Esophagus muscularis mucosa (tissue), 4 donors: ENCODE data around the gene ERBB4. TPM values are rescaled to one million over a fixed set of nuclear protein-coding genes. Genes with fewer than 3 reads are reported as not detected.

Source experiments
- DNase-seq: peaks from one replicate; pipeline ENCODE4 v3.0.0-alpha.2; 2017; ENCODE audit errors: extremely low spot score
- H3K27ac ChIP-seq, 4 donors: fragments of 200-600 bp; sonication (generic); replicated peaks in 1 of 4; 1 replicate in 3 of 4; 2 replicates in 1 of 4; pipeline ENCODE4 v1.5.1; 2016 to 2019; ENCODE audit warnings: mild to moderate bottlenecking in 1 of 4
- H3K27me3 ChIP-seq, 4 donors: fragments of 200-600 bp; sonication (generic); one replicate each; pipeline versions ENCODE4 v1.5.1 to v1.6.0; 2016 to 2019
- H3K36me3 ChIP-seq, 4 donors: fragments of 200-600 bp; sonication (generic); one replicate each; pipeline ENCODE4 v1.5.1; 2016 to 2019
- H3K4me1 ChIP-seq, 4 donors: fragments of 200-600 bp; sonication (generic); one replicate each; pipeline ENCODE4 v1.5.1; 2016 to 2019
- H3K4me3 ChIP-seq, 4 donors: fragments of 200-600 bp; sonication (generic); 1 replicate in 2 of 4; 2 replicates in 2 of 4; pipeline ENCODE4 v1.5.1; 2016 to 2019; ENCODE audit warnings: mild to moderate bottlenecking in 4 of 4, moderate library complexity in 1 of 4
- H3K9me3 ChIP-seq, 4 donors: fragments of 200-600 bp; sonication (generic); 1 replicate in 3 of 4; 2 replicates in 1 of 4; pipeline ENCODE4 v1.5.1; 2016 to 2019
- EP300 ChIP-seq: sonication (generic); formaldehyde crosslinking; IDR thresholded peaks from one replicate; pipeline ENCODE4 v1.6.1; 2017; ENCODE audit warnings: antibody characterized with exemption
- POLR2A ChIP-seq: fragments of 450-650 bp; IDR thresholded peaks from one replicate; pipeline ENCODE4 v1.6.1; 2017; ENCODE audit warnings: antibody characterized with exemption, moderate library complexity, mild to moderate bottlenecking, low read depth
- POLR2AphosphoS5 ChIP-seq, 2 donors: sonication (generic); formaldehyde crosslinking; IDR thresholded peaks; one replicate each; pipeline ENCODE4 v1.6.1; 2017; ENCODE audit warnings: antibody characterized with exemption in 2 of 2
- WGBS: methylation state at CpG from one replicate; pipeline ENCODE4 v1.1.5; 2018; 5-methylcytosine and 5-hydroxymethylcytosine counted together
- intact Hi-C: fragments of 100-400 bp; cut with DNase I; formaldehyde crosslinking; loops from one replicate; pipeline ENCODE4 v1.15.1; 2023
- total RNA-seq, 4 donors: library from RNA; depleted of rRNA; stranded (reverse); fragments of >200 nt; gene quantifications; one replicate each; pipeline versions ENCODE4 v1.1.0 to v1.2.1, GENCODE V29; 2016
- TF ChIP-seq, protein P1 (sequence below), 3 experiments: fragments of 200-600 bp in 2 of 3; fragments of 450-650 bp in 1 of 3; sonication (generic) in 2 of 3; IDR thresholded peaks; one replicate each; pipeline ENCODE4 v1.5.1; 2017 to 2019; ENCODE audit warnings: antibody characterized with exemption in 3 of 3, mild to moderate bottlenecking in 2 of 3, moderate library complexity in 1 of 3

Gene ERBB4
- total RNA-seq, 4 donors from 2014 or later = under 0.01 to 0.19 (median 0.17) TPM

GRCh38 chr2:212076456-212076855 is 462.1 kb downstream of the ERBB4 start:
- H3K27me3 ChIP-seq = no peaks in the 10 kb centered on the region
- H3K4me1 ChIP-seq = no peaks in the 10 kb centered on the region
- intact Hi-C loops = no loop called here
- TF ChIP-seq POLR2A (no peak), POLR2AphosphoS5 (IDR thresholded peaks at IDR 0.05) (no peak), EP300 (no peak)
- TF ChIP-seq, protein P1, sequence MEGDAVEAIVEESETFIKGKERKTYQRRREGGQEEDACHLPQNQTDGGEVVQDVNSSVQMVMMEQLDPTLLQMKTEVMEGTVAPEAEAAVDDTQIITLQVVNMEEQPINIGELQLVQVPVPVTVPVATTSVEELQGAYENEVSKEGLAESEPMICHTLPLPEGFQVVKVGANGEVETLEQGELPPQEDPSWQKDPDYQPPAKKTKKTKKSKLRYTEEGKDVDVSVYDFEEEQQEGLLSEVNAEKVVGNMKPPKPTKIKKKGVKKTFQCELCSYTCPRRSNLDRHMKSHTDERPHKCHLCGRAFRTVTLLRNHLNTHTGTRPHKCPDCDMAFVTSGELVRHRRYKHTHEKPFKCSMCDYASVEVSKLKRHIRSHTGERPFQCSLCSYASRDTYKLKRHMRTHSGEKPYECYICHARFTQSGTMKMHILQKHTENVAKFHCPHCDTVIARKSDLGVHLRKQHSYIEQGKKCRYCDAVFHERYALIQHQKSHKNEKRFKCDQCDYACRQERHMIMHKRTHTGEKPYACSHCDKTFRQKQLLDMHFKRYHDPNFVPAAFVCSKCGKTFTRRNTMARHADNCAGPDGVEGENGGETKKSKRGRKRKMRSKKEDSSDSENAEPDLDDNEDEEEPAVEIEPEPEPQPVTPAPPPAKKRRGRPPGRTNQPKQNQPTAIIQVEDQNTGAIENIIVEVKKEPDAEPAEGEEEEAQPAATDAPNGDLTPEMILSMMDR (IDR thresholded peaks at IDR 0.05) = no peak
- H3K36me3 ChIP-seq = no peaks in the 10 kb centered on the region
- DNase-seq = no peak
- H3K27ac ChIP-seq = no peak overlapping the region
- 21% methylated on average over 4 of the region's 4 CpGs for WGBS
- no peaks in the 10 kb centered on the region for H3K9me3 ChIP-seq
- no peak overlapping the region for H3K4me3 ChIP-seq

DNA sequence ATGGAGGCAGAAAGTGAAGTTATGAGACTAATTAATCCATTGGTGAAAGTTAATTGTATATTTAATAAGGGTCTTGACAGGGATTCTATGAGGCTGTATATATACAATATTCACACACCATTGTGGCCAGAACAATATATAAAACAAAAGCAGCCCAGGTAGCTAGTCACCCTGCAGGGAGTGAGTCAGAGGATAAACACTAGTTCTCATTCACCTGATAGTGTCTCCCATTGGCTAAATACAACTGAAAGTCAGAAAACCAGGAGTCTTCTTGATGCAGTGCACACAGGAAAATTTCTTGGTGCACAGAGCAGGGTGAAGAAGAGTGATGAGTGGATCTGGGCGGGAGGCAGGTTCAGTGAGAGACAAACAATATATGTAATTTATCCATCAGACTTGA is 465.2 kb downstream of the ERBB4 start:
- no peak overlapping the region for H3K27ac ChIP-seq
- H3K27me3 ChIP-seq = no peaks in the 10 kb centered on the region
- no peak overlapping the region for H3K4me3 ChIP-seq
- H3K36me3 ChIP-seq = no peaks in the 10 kb centered on the region
- 70% methylated on average over 1 of the region's 1 CpG for WGBS
- no peak for DNase-seq
- TF ChIP-seq POLR2AphosphoS5 (IDR thresholded peaks at IDR 0.05) (no peak), POLR2A (no peak), EP300 (no peak)
- TF ChIP-seq, protein P1 (IDR thresholded peaks at IDR 0.05) = no peak
- no peaks in the 10 kb centered on the region for H3K9me3 ChIP-seq
- intact Hi-C loops = no loop called here
- no peaks in the 10 kb centered on the region for H3K4me1 ChIP-seq

- H3K9me3 ChIP-seq = no peaks in the 10 kb centered on the region
- 79% methylated on average over 2 of the region's 2 CpGs for WGBS
- TF ChIP-seq EP300 (no peak), POLR2A (no peak), POLR2AphosphoS5 (IDR thresholded peaks at IDR 0.05) (no peak)
- TF ChIP-seq, protein P1 (IDR thresholded peaks at IDR 0.05) = no peak
- H3K27me3 ChIP-seq = no peaks in the 10 kb centered on the region
- no peaks in the 10 kb centered on the region for H3K36me3 ChIP-seq
- H3K27ac ChIP-seq = no peak overlapping the region
- H3K4me1 ChIP-seq = no peaks in the 10 kb centered on the region
- intact Hi-C loops = no loop called here
- no peak overlapping the region for H3K4me3 ChIP-seq
- no peak for DNase-seq
Observed at GRCh38 chr2:212066546-212066945, 472.1 kb downstream of the ERBB4 start.

DNA sequence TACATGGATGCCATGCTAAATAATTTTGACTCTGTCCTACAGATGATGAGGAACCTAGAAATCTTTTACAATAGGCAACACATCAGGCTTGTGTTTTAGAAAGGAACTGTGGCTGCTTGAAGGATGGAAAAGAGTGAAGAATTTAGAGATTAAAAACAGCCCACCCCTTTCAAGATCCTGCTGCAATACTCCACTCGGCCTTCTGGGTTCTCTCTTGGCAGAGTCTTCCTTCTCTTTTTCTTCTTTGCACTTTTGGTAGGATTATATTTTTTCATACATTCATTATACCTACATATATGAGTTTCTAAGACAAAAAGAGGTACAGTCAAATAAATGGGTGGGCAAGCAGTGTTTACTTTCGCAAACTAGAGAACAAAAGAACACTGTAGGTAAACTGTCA is 474.3 kb downstream of the ERBB4 start:
- Histone ChIP-seq H3K27ac (no peak overlapping the region), H3K9me3 (no peaks in the 10 kb centered on the region), H3K4me3 (no peak overlapping the region), H3K36me3 (no peaks in the 10 kb centered on the region), H3K4me1 (no peaks in the 10 kb centered on the region), H3K27me3 (no peaks in the 10 kb centered on the region)
- DNase-seq = no peak
- intact Hi-C loops = no loop called here
- TF ChIP-seq POLR2AphosphoS5 (IDR thresholded peaks at IDR 0.05) (no peak), POLR2A (no peak), EP300 (no peak)
- TF ChIP-seq, protein P1 (IDR thresholded peaks at IDR 0.05) = no peak
- WGBS = 77% methylated on average over 2 of the region's 2 CpGs
